ENCODE results near the gene FXYD2. TPM values are rescaled to one million over a fixed set of nuclear protein-coding genes. Genes with fewer than 3 reads are reported as not detected.
A peak's percentile ranks its signal among the peaks of the same experiment; 100 is the strongest.

The FXYD2 gene
- total RNA-seq, 4 donors from 2014 or later: 1.2 TPM; not detected in 3

GRCh38 chr11:117836077-117836960, 11.8 kb upstream of the FXYD2 start:
- no peak overlapping the region for H3K4me3 ChIP-seq (ENCODE audit: low read depth, poor library complexity, severe bottlenecking)
- intact Hi-C loops (cut with DNase I; ENCODE audit: low total_unique reads): no loop called here
- WGBS, 2 donors: 87 to 88% methylated on average over 14 of the region's 14 CpGs
- DNase-seq (ENCODE audit: low spot score in 2 of 2): peak in 1 of 2 donors; percentile 75
- TF ChIP-seq CTCF (IDR thresholded peaks at IDR 0.05) (no peak), POLR2A (IDR thresholded peaks at IDR 0.05) (no peak)

- WGBS, 2 donors: 92 to 94% methylated on average over 8 of the region's 8 CpGs
- DNase-seq (ENCODE audit: low spot score in 2 of 2): peak in 1 of 2 donors; percentile 57
- intact Hi-C loops (cut with DNase I; ENCODE audit: low total_unique reads): no loop called here
- H3K4me3 ChIP-seq (ENCODE audit: low read depth, poor library complexity, severe bottlenecking): no peak overlapping the region
- TF ChIP-seq POLR2A (IDR thresholded peaks at IDR 0.05): no peak
- no peak for TF ChIP-seq CTCF (IDR thresholded peaks at IDR 0.05)
Measured at GRCh38 chr11:117835576-117835975, 11.0 kb upstream of the FXYD2 start.

GRCh38 chr11:117834838-117835443, 10.4 kb upstream of the FXYD2 start:
- peak in 1 of 2 donors; percentile 52 for DNase-seq (ENCODE audit: low spot score in 2 of 2)
- TF ChIP-seq CTCF (IDR thresholded peaks at IDR 0.05): no peak
- no peak for TF ChIP-seq POLR2A (IDR thresholded peaks at IDR 0.05)
- H3K4me3 ChIP-seq (ENCODE audit: low read depth, poor library complexity, severe bottlenecking): no peak overlapping the region
- WGBS, 2 donors: 92 to 95% methylated on average over 17 of the region's 17 CpGs
- intact Hi-C loops (cut with DNase I; ENCODE audit: low total_unique reads): loop anchor here (5.0 kb wide), 1 partner anchor 883 kb away; no protein-coding TSS in a partner anchor

GRCh38 chr11:117834068-117834810, 9.7 kb upstream of the FXYD2 start:
- WGBS, 2 donors: 84 to 88% methylated on average over 6 of the region's 6 CpGs
- DNase-seq (ENCODE audit: low spot score in 2 of 2): peak in 1 of 2 donors; percentile 76
- no peak overlapping the region for H3K4me3 ChIP-seq (ENCODE audit: low read depth, poor library complexity, severe bottlenecking)
- intact Hi-C loops (cut with DNase I; ENCODE audit: low total_unique reads): loop anchor here (5.0 kb wide), 1 partner anchor 882 kb away; no protein-coding TSS in a partner anchor
- no peak for TF ChIP-seq CTCF (IDR thresholded peaks at IDR 0.05)

GRCh38 chr11:117833401-117833891, 8.9 kb upstream of the FXYD2 start:
- DNase-seq (ENCODE audit: low spot score in 2 of 2): peak in 1 of 2 donors; percentile 87
- 25 to 39% methylated on average over 7 of the region's 7 CpGs for WGBS, 2 donors
- intact Hi-C loops (cut with DNase I; ENCODE audit: low total_unique reads): loop anchor here (5.0 kb wide), 1 partner anchor 881 kb away; no protein-coding TSS in a partner anchor
- no peak for TF ChIP-seq POLR2A (IDR thresholded peaks at IDR 0.05)
- TF ChIP-seq CTCF (IDR thresholded peaks at IDR 0.05): no peak
- H3K4me3 ChIP-seq (ENCODE audit: low read depth, poor library complexity, severe bottlenecking): no peak overlapping the region

All from lower leg skin (tissue), 4 donors.